Naive B cell (primary cell): ENCODE data around the gene SFT2D2. TPM values are rescaled to one million over a fixed set of nuclear protein-coding genes. Genes with fewer than 3 reads are reported as not detected.
A peak's percentile ranks its signal among the peaks of the same experiment; 100 is the strongest.

ENCODE experiments used
- ATAC-seq, 2 donors: fragments of 150-1000 bp; cut with Tn5 transposase; 2 replicates each; pipeline ENCODE4 v1.10.0; 2021; ENCODE audit warnings: low read depth in 2 of 2, mild to moderate bottlenecking in 2 of 2, moderate library complexity in 2 of 2
- DNase-seq: peaks from one replicate; pipeline ENCODE4 v3.0.0; 2022
- H3K27ac Mint-ChIP-seq, 6 donors: one replicate each; pipeline ENCODE4 v1.8.0; 2020 to 2022; ENCODE audit warnings: mild to moderate bottlenecking in 6 of 6, mixed read lengths in 6 of 6, moderate library complexity in 5 of 6, inconsistent platforms in 2 of 6
- H3K27me3 Mint-ChIP-seq, 3 donors: one replicate each; pipeline ENCODE4 v1.8.0; 2021 to 2022; ENCODE audit warnings: mixed read lengths in 3 of 3, mild to moderate bottlenecking in 1 of 3
- H3K36me3 Mint-ChIP-seq, 2 donors: one replicate each; pipeline ENCODE4 v1.8.0; 2020 to 2022; ENCODE audit warnings: mixed read lengths in 2 of 2, inconsistent platforms in 1 of 2, mild to moderate bottlenecking in 1 of 2
- H3K4me1 Mint-ChIP-seq, 3 donors: one replicate each; pipeline ENCODE4 v1.8.0; 2020 to 2022; ENCODE audit warnings: mixed read lengths in 3 of 3, inconsistent platforms in 1 of 3, mild to moderate bottlenecking in 1 of 3, moderate library complexity in 1 of 3
- H3K4me3 Mint-ChIP-seq, 8 donors: one replicate each; pipeline ENCODE4 v1.8.0; 2020 to 2022; ENCODE audit warnings: mild to moderate bottlenecking in 8 of 8, mixed read lengths in 8 of 8, moderate library complexity in 8 of 8, inconsistent platforms in 2 of 8
- H3K9me3 Mint-ChIP-seq, 7 donors: one replicate each; pipeline ENCODE4 v1.8.0; 2020 to 2022; ENCODE audit warnings: mixed read lengths in 7 of 7, mild to moderate bottlenecking in 5 of 7, inconsistent platforms in 2 of 7, moderate library complexity in 1 of 7
- polyA plus RNA-seq, 6 donors: library from polyadenylated mRNA; unstranded; fragments of 300-500 nt; fragmentation: Illumina TruSeq; gene quantifications; one replicate each; pipeline ENCODE4 v1.2.3, GENCODE V29; 2021; ENCODE audit warnings: low read depth in 6 of 6

Gene SFT2D2
- polyA plus RNA-seq, 6 donors from 2014 or later = 12.1 to 80.2 (median 65.2) TPM

DNA sequence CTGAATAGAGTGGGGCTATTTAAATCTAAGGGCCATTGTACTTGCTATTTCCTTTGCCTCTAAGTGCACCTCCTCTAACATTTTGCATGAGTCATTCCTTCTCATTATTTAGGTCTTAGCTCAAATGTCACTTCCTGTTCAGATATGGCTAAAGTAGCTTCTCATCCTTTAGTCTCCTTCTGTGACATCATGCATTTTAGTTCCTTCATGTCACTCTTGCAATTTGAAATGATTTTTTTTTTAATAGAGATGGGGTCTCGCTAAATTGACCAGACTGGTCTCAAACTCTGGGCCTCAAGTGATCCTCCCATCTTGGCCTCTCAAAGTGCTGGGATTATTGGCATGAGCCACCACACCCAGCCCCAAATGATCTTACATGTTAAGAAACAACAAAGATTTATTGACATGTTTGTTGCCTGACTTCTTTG lies 61.4 kb downstream of the SFT2D2 start:
- H3K27me3 Mint-ChIP-seq = no peaks in the 10 kb centered on the region
- peaks cover 0 to 4% of the 10 kb centered on the region in 2 donors for H3K36me3 Mint-ChIP-seq
- DNase-seq = no peak
- peaks cover 2 to 9% (median 4%) of the 10 kb centered on the region in 3 donors for H3K4me1 Mint-ChIP-seq
- no peaks in the 10 kb centered on the region for H3K9me3 Mint-ChIP-seq
- no peak overlapping the region for H3K4me3 Mint-ChIP-seq
- no peak overlapping the region for H3K27ac Mint-ChIP-seq
- no peak for ATAC-seq

DNA sequence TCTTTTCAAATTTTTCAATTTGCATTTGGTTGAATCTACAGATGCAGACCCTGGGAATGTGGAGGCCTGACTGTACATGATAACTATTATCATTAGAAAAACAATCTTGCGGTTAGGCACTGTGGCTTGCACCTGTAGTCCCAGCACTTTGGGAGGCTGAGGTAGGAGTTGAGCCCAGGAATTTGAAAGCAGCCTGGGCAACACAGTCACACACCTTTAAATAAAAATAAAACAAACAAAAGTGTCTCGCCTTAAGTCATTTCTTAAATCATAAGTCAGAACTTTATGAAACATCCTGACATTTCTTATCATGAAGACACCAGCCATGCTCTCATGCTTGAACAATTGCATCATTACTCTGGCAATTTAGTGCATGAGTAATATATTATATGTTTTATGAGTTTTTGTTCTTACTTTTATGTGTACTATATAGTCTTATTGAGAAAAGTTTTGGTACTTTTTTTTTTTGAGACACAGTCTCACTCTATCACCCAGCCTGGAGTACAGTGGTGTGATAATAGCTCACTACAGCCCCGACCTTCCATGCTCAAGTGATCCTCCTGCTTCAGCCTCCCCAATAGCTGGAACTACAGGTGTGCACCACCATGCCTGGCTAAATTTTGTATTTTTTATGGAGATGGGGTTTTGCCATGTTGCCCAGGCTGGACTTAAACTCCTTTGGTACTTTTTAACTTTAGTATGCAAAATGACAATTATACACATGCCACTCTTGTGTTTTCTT lies 62.7 kb downstream of the SFT2D2 start:
- H3K27ac Mint-ChIP-seq = no peak overlapping the region
- H3K4me3 Mint-ChIP-seq = no peak overlapping the region
- DNase-seq (no peak), ATAC-seq (no peak)
- H3K9me3 Mint-ChIP-seq = no peaks in the 10 kb centered on the region
- no peaks in the 10 kb centered on the region for H3K27me3 Mint-ChIP-seq
- peaks cover 4 to 8% of the 10 kb centered on the region in 2 donors for H3K36me3 Mint-ChIP-seq
- H3K4me1 Mint-ChIP-seq = peaks cover 1 to 6% (median 2%) of the 10 kb centered on the region in 3 donors

DNA sequence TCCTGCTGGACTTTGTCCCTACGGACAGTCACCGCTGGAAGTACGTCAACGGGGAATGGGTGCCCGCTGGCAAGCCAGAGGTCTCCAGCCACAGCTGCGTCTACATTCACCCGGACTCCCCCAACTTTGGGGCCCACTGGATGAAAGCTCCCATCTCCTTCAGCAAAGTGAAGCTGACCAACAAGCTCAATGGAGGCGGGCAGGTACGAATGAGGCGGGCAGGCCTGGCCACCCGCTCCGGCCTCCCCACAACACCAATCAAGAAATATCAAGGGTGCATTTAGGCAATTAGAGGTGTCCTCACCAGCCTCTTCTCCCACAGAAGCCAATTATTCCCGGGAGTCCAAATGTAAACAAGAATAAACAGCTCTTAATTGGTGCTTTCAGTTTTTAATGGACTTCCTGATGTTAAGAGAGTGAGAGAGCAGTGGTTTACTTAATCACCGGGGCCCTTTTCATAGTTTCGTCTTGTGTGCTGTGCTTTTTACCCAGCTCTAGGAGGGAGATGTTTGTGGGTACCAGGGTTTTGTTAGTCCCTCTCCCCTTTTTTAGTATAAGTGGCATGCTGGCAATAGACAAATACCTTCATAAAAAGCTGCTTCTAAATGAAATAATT lies 65.5 kb downstream of the SFT2D2 start:
- H3K27ac Mint-ChIP-seq = peak overlapping the region in 1 of 6 donors; percentile 28
- no peak for ATAC-seq
- no peak for DNase-seq
- no peaks in the 10 kb centered on the region for H3K27me3 Mint-ChIP-seq
- H3K4me3 Mint-ChIP-seq = no peak overlapping the region
- no peaks in the 10 kb centered on the region for H3K4me1 Mint-ChIP-seq
- peaks cover 4 to 8% of the 10 kb centered on the region in 2 donors for H3K36me3 Mint-ChIP-seq
- H3K9me3 Mint-ChIP-seq = no peaks in the 10 kb centered on the region

DNA sequence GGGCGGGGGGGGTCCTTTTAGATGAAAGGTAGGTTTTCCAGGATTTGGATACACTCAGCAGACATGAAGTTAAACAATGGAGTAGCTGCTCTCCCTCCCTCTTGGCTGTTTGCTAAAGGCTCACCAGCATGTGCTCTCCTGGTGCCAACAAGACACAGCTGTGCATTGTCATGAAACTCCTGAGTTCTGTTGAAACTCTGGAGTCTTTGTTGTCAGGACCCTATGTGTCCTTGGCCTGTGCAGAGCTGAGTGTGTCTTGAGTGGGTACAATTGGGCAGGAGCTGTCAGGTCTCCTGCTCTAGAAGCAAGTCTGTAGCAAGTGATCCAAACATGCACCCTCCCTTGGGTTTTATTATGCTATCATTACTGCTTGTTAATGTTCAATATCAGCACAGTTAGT lies 67.6 kb downstream of the SFT2D2 start:
- Mint-ChIP-seq H3K27me3 (no peaks in the 10 kb centered on the region), H3K36me3 (peaks cover 4 to 10% of the 10 kb centered on the region in 2 donors), H3K4me1 (no peaks in the 10 kb centered on the region), H3K9me3 (no peaks in the 10 kb centered on the region), H3K27ac (peak overlapping the region in 2 of 6 donors; percentile 33 to 65), H3K4me3 (no peak overlapping the region)
- ATAC-seq = no peak
- no peak for DNase-seq

DNA sequence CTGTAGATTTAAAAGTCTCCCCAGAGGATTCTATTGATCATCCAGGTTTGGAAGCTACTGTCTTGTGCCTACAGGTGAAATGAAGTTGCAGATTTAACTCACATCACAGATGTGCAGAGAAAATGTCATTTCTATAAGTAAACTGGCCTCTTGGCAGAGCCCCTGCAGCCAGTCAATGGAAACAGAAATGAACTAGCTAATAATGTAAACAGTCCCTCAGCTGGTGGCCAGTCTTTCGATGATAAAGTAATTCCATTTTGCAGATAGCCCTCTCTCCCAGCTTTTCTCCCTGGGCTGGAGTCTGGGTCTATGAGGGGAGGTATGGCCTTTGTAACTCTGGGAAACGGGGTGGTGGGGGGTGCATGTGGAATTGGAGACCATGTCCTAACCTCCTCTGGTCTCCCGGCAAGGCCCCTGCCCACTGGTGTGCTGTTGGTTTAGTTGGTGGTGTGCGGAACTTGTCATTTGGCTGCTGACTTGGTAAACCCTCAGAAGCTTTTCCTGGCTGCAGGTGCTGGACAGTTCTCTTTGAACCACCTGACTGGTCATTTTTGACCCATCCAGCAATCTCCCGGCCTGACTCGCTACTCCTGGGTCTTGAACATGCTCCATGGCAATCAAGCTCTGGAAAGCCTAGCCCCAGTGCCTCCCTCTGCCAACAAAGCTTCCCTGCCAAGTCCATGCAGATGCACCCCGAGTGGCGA lies 69.8 kb downstream of the SFT2D2 start:
- no peak for ATAC-seq
- no peaks in the 10 kb centered on the region for H3K27me3 Mint-ChIP-seq

DNA sequence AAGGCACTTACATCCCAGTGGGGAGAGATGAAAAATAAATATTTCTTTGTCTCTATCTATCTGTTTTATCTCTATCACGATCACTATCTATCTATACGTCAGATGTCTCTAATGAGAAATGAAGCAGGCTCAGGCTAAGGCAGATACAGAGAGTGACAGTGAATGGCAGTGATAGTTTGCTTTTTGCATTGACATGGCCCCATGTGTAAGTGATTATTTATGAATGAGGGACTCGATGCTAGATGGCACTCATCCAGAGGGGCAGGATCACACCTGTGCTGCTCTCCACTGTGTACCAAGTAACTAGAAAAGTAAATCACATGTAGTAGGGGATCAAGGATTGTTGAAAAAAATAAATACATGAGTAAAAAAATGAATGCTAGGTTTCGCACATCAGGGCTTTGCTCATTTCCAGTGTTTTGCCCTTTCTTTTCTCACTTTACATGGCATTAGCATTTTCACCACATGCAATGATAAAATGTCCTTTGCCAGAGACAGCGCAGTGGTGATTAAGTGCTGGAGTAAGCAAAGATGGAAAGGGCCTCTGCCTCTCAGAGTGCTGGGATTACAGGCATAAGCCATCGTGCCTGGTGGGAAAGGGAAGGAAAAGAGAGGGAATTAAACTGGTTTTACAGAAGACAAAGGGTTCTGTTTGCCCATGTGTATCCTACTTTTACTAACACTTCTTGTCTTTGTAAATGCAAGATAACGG lies 71.4 kb downstream of the SFT2D2 start:
- no peaks in the 10 kb centered on the region for H3K4me1 Mint-ChIP-seq
- ATAC-seq (no peak), DNase-seq (no peak)
- H3K9me3 Mint-ChIP-seq = no peaks in the 10 kb centered on the region
- H3K27me3 Mint-ChIP-seq = no peaks in the 10 kb centered on the region
- peaks cover under 1 to 31% of the 10 kb centered on the region in 2 donors for H3K36me3 Mint-ChIP-seq
- H3K27ac Mint-ChIP-seq = no peak overlapping the region
- H3K4me3 Mint-ChIP-seq = no peak overlapping the region

More for the DNA sequence above, 69.8 kb downstream of the SFT2D2 start:
- peaks cover 4 to 26% of the 10 kb centered on the region in 2 donors for H3K36me3 Mint-ChIP-seq
- no peak for DNase-seq
- H3K27ac Mint-ChIP-seq = no peak overlapping the region
- no peaks in the 10 kb centered on the region for H3K9me3 Mint-ChIP-seq
- no peaks in the 10 kb centered on the region for H3K4me1 Mint-ChIP-seq
- H3K4me3 Mint-ChIP-seq = no peak overlapping the region

DNA sequence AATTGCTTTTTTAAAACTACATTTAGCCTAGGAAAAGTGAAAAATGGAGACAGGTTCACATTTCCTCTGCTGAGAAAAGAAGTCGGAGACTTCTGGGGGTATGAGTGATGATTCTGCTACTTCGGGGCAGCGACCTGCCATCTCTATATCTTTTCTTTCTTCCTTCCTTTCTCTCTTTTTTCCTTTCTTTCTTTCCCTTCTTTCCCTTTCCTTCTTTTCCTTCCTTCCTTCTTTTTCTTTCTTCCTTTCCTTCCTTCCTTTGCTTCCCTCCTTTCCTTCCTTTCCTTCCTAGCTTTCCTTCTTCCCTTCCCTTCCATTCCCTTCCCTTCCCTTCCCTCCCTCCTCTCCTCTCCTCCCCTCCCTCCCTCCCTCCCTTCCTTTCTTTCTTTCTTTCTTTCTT lies 72.6 kb downstream of the SFT2D2 start:
- Mint-ChIP-seq H3K36me3 (peaks cover 0 to 24% of the 10 kb centered on the region in 2 donors), H3K27ac (no peak overlapping the region), H3K27me3 (no peaks in the 10 kb centered on the region), H3K4me3 (no peak overlapping the region), H3K4me1 (no peaks in the 10 kb centered on the region), H3K9me3 (no peaks in the 10 kb centered on the region)
- no peak for ATAC-seq
- no peak for DNase-seq

DNA sequence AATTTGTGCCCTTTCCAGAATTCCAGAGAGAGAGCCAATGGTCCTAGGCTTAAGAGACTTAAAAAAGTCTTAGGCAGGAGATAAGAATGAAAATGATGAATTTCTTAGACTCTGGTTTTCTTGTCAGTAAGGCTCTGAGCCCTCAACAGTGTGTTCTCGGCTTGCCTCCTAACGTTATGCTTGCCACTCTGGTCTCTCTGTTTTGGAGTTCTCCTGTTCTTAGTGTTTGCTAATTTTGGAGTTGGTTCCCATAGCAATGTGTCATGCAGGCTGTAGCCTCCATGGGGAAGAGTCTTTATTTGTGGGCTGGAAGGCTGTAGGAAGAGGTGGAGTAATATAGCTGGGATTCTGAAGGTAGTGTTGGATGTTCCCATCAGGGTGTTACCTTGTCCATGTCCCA lies 74.8 kb downstream of the SFT2D2 start:
- Mint-ChIP-seq H3K4me1 (no peaks in the 10 kb centered on the region), H3K4me3 (no peak overlapping the region), H3K27me3 (no peaks in the 10 kb centered on the region), H3K36me3 (peaks cover 0 to 24% of the 10 kb centered on the region in 2 donors), H3K9me3 (no peaks in the 10 kb centered on the region), H3K27ac (no peak overlapping the region)
- ATAC-seq (no peak), DNase-seq (no peak)

DNA sequence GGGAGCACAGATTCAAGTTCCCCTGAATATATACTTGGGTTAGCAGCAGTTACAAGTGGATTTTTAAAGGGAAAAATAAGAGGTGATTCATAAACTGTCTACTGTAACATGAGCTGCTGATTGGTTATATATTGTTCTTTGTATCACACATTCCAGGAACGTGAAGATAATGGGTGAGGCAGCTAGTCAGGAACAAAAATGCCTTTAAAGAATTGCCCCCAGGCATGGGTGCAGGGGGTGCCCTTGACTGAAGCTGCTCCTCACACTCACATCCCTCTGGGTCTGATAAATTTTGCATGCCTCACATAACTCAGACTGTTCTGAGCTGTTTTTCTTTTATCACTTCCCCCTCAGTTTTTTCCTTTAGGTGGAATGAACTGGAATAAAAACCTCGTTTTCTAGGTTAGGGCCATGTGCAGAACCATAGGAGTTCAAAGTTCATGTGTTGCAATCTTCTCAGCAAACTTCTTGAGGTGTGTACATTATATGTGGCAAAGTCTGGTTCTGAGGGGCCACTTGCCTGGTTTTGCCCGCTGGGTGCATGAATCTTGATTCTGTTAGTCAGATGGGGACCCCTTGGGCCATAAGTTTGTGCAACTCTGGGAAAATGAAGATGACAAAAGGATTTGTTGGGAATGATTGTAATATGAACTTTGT lies 76.0 kb downstream of the SFT2D2 start:
- no peaks in the 10 kb centered on the region for H3K9me3 Mint-ChIP-seq
- H3K4me1 Mint-ChIP-seq = no peaks in the 10 kb centered on the region
- no peak for DNase-seq
- no peaks in the 10 kb centered on the region for H3K27me3 Mint-ChIP-seq
- no peak overlapping the region for H3K4me3 Mint-ChIP-seq
- H3K36me3 Mint-ChIP-seq = peaks cover 7 to 35% of the 10 kb centered on the region in 2 donors
- no peak for ATAC-seq
- H3K27ac Mint-ChIP-seq = no peak overlapping the region

Other genes with a start within 250 kb of the SFT2D2 start
- 1 to 10 TPM in 1 of 6 donors, under 1 TPM in 3, not detected in 2; 0.19 to 3.4 (median 0.25) TPM for gene GPR161, start 89.1 kb upstream of the SFT2D2 start, polyA plus RNA-seq
- 10 to 100 TPM; 28.0 to 38.2 (median 33.9) TPM for gene TIPRL, start 47.0 kb upstream of the SFT2D2 start, polyA plus RNA-seq
- gene TBX19, start 54.9 kb downstream of the SFT2D2 start, polyA plus RNA-seq = 1 to 10 TPM in 5 of 6 donors, not detected in 1; 1.7 to 4.3 (median 2.3) TPM